ENCODE results near the gene FAM136A.
"Not testable (repeated sequence)": the region's sequence is repeated elsewhere in the genome, so short reads cannot be mapped to it uniquely, and the experiment has no call there.

Gene FAM136A

GRCh38 chr2:70301344-70302194, at the start of gene FAM136A:
FAM136A (minus strand) TSS chr2:70302067; CDS start chr2:70302011, 56 bp downstream.
- peak; percentile 93 for DNase-seq (ENCODE audit: low spot score)

GRCh38 chr2:70349921-70350685, 48.2 kb upstream of the FAM136A start:
- no peak for DNase-seq (ENCODE audit: low spot score)

- no peak for DNase-seq (ENCODE audit: low spot score)
These were observed 46.0 kb upstream of the FAM136A start for GRCh38 chr2:70347831-70348230.

- no peak for DNase-seq (ENCODE audit: low spot score)
These were observed 42.3 kb upstream of the FAM136A start for GRCh38 chr2:70344195-70344594.

GRCh38 chr2:70341477-70341765, 39.6 kb upstream of the FAM136A start:
- DNase-seq (ENCODE audit: low spot score): no peak

- DNase-seq (ENCODE audit: low spot score): peak; percentile 70
These were observed 39.1 kb upstream of the FAM136A start for GRCh38 chr2:70340761-70341476.

GRCh38 chr2:70340075-70340474, 38.2 kb upstream of the FAM136A start:
- DNase-seq (ENCODE audit: low spot score): no peak

GRCh38 chr2:70336552-70336951, 34.7 kb upstream of the FAM136A start:
- DNase-seq (ENCODE audit: low spot score): no peak

GRCh38 chr2:70331012-70331411, 29.1 kb upstream of the FAM136A start:
- DNase-seq (ENCODE audit: low spot score): no peak

- DNase-seq (ENCODE audit: low spot score): no peak
These were observed 28.6 kb upstream of the FAM136A start for GRCh38 chr2:70330476-70330875.

GRCh38 chr2:70328921-70329561, 27.2 kb upstream of the FAM136A start:
- DNase-seq (ENCODE audit: low spot score): no peak

- DNase-seq (ENCODE audit: low spot score): no peak
These were observed 24.0 kb upstream of the FAM136A start for GRCh38 chr2:70325875-70326274.

- no peak for DNase-seq (ENCODE audit: low spot score)
These were observed 20.7 kb upstream of the FAM136A start for GRCh38 chr2:70322518-70322917.

- no peak for DNase-seq (ENCODE audit: low spot score)
These were observed 19.5 kb upstream of the FAM136A start for GRCh38 chr2:70321370-70321769.

- DNase-seq (ENCODE audit: low spot score): no peak
These were observed 12.8 kb upstream of the FAM136A start for GRCh38 chr2:70314640-70315039.

GRCh38 chr2:70312560-70312959, 10.7 kb upstream of the FAM136A start:
- DNase-seq (ENCODE audit: low spot score): no peak

- no peak for DNase-seq (ENCODE audit: low spot score)
These were observed 9.0 kb upstream of the FAM136A start for GRCh38 chr2:70310899-70311298.

- DNase-seq (ENCODE audit: low spot score): no peak
These were observed 3.7 kb upstream of the FAM136A start for GRCh38 chr2:70305531-70305930.

- no peak for DNase-seq (ENCODE audit: low spot score)
These were observed 2.6 kb upstream of the FAM136A start for GRCh38 chr2:70304498-70304897.

GRCh38 chr2:70303186-70303585, 1.3 kb upstream of the FAM136A start:
- DNase-seq (ENCODE audit: low spot score): no peak

- DNase-seq (ENCODE audit: low spot score): not testable (repeated sequence)
These were observed 304 bp upstream of the FAM136A start for GRCh38 chr2:70302195-70302546.

GRCh38 chr2:70300771-70301343, 1.0 kb downstream of the FAM136A start:
- DNase-seq (ENCODE audit: low spot score): no peak

Data from AG08396 (cell line).